Measurements from ENCODE around the gene CROT. TPM values are rescaled to one million over a fixed set of nuclear protein-coding genes. Genes with fewer than 3 reads are reported as not detected.
A peak's percentile ranks its signal among the peaks of the same experiment; 100 is the strongest.

CROT gene
- total RNA-seq, 1 donor from 2014 or later = 11.1 TPM

- Mint-ChIP-seq H3K4me1 (ENCODE audit: unreplicated experiment) (no peaks in the 10 kb centered on the region), H3K4me3 (ENCODE audit: unreplicated experiment) (no peak overlapping the region), H3K27me3 (ENCODE audit: unreplicated experiment) (peaks cover 2% of the 10 kb centered on the region), H3K9me3 (ENCODE audit: unreplicated experiment) (peaks cover 21% of the 10 kb centered on the region), H3K27ac (ENCODE audit: unreplicated experiment) (peak overlapping the region; percentile 61), H3K36me3 (ENCODE audit: low read depth, unreplicated experiment) (peaks cover 48% of the 10 kb centered on the region)
- TF ChIP-seq, protein P1, sequence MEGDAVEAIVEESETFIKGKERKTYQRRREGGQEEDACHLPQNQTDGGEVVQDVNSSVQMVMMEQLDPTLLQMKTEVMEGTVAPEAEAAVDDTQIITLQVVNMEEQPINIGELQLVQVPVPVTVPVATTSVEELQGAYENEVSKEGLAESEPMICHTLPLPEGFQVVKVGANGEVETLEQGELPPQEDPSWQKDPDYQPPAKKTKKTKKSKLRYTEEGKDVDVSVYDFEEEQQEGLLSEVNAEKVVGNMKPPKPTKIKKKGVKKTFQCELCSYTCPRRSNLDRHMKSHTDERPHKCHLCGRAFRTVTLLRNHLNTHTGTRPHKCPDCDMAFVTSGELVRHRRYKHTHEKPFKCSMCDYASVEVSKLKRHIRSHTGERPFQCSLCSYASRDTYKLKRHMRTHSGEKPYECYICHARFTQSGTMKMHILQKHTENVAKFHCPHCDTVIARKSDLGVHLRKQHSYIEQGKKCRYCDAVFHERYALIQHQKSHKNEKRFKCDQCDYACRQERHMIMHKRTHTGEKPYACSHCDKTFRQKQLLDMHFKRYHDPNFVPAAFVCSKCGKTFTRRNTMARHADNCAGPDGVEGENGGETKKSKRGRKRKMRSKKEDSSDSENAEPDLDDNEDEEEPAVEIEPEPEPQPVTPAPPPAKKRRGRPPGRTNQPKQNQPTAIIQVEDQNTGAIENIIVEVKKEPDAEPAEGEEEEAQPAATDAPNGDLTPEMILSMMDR (IDR thresholded peaks at IDR 0.05; ENCODE audit: unreplicated experiment) = no peak
- no peak for DNase-seq (ENCODE audit: low spot score)
Observed at GRCh38 chr7:87331687-87332252, 13.7 kb upstream of the CROT start.

DNA sequence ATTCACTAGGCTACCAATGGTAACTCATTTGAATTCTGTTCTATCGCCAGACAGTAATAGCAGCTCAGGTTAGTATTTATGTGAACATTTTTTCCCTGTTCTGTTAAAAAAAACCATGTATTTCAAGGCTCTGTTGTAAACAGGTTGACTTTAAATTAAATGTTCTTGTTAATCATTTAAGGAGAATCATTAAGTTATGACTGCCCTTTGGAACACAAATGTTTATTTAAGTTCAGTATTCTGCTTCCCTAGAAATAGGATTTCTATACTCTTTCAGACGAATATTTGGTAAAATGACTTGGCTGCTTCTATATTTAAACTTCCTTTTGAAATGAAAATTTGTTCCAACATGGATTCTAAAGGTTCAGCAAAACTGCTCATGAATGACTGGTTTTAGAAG lies 13.1 kb upstream of the CROT start:
- H3K9me3 Mint-ChIP-seq (ENCODE audit: unreplicated experiment) = peaks cover 16% of the 10 kb centered on the region

DNA sequence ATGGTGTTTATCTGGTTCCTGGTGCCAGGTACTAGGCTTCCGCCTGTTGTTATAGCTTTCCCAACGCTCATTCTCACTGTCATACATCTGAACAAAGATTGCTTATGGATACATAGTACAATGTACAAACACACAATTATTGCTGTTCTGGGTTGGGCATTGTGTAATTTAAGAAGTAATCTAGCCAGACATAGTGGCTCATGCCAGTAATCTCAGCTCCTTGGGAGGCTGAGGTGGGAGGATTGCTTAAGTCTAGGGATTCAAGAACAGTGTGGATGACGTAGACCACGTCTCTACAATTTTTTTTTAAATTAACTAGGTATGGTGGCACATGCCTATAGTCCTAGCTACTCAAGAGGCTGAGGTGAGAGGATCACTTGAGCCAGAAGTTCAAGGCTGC lies 9.3 kb upstream of the CROT start:
- Mint-ChIP-seq H3K9me3 (ENCODE audit: unreplicated experiment) (no peaks in the 10 kb centered on the region), H3K27me3 (ENCODE audit: unreplicated experiment) (no peaks in the 10 kb centered on the region), H3K27ac (ENCODE audit: unreplicated experiment) (no peak overlapping the region), H3K4me3 (ENCODE audit: unreplicated experiment) (no peak overlapping the region), H3K36me3 (ENCODE audit: low read depth, unreplicated experiment) (peaks cover 9% of the 10 kb centered on the region), H3K4me1 (ENCODE audit: unreplicated experiment) (peaks cover 6% of the 10 kb centered on the region)
- DNase-seq (ENCODE audit: low spot score) = no peak
- TF ChIP-seq, protein P1 (IDR thresholded peaks at IDR 0.05; ENCODE audit: unreplicated experiment) = no peak

More for the DNA sequence above, 13.1 kb upstream of the CROT start:
- Mint-ChIP-seq H3K36me3 (ENCODE audit: low read depth, unreplicated experiment) (peaks cover 42% of the 10 kb centered on the region), H3K27ac (ENCODE audit: unreplicated experiment) (no peak overlapping the region), H3K4me1 (ENCODE audit: unreplicated experiment) (no peaks in the 10 kb centered on the region), H3K4me3 (ENCODE audit: unreplicated experiment) (no peak overlapping the region), H3K27me3 (ENCODE audit: unreplicated experiment) (no peaks in the 10 kb centered on the region)
- TF ChIP-seq, protein P1 (IDR thresholded peaks at IDR 0.05; ENCODE audit: unreplicated experiment) = no peak
- no peak for DNase-seq (ENCODE audit: low spot score)

GRCh38 chr7:87337331-87337730 lies 8.1 kb upstream of the CROT start:
- TF ChIP-seq, protein P1 (IDR thresholded peaks at IDR 0.05; ENCODE audit: unreplicated experiment) = no peak
- no peak for DNase-seq (ENCODE audit: low spot score)
- Mint-ChIP-seq H3K36me3 (ENCODE audit: low read depth, unreplicated experiment) (peaks cover 10% of the 10 kb centered on the region), H3K9me3 (ENCODE audit: unreplicated experiment) (no peaks in the 10 kb centered on the region), H3K27me3 (ENCODE audit: unreplicated experiment) (peaks cover 2% of the 10 kb centered on the region), H3K27ac (ENCODE audit: unreplicated experiment) (no peak overlapping the region), H3K4me3 (ENCODE audit: unreplicated experiment) (no peak overlapping the region), H3K4me1 (ENCODE audit: unreplicated experiment) (peaks cover 6% of the 10 kb centered on the region)

GRCh38 chr7:87339373-87339897 lies 6.0 kb upstream of the CROT start:
- TF ChIP-seq, protein P1 (IDR thresholded peaks at IDR 0.05; ENCODE audit: unreplicated experiment) = no peak
- no peak overlapping the region for H3K4me3 Mint-ChIP-seq (ENCODE audit: unreplicated experiment)
- DNase-seq (ENCODE audit: low spot score) = no peak
- peaks cover 10% of the 10 kb centered on the region for H3K36me3 Mint-ChIP-seq (ENCODE audit: low read depth, unreplicated experiment)
- H3K9me3 Mint-ChIP-seq (ENCODE audit: unreplicated experiment) = no peaks in the 10 kb centered on the region
- H3K27me3 Mint-ChIP-seq (ENCODE audit: unreplicated experiment) = peaks cover 2% of the 10 kb centered on the region
- peak overlapping the region; percentile 58 for H3K27ac Mint-ChIP-seq (ENCODE audit: unreplicated experiment)
- peaks cover 6% of the 10 kb centered on the region for H3K4me1 Mint-ChIP-seq (ENCODE audit: unreplicated experiment)
